CD4-positive, alpha-beta T cell (primary cell): Measurements from ENCODE around the gene SORCS2. TPM values are rescaled to one million over a fixed set of nuclear protein-coding genes. Genes with fewer than 3 reads are reported as not detected.

Experiments
- ATAC-seq: fragments of 200-7000 bp; cut with Tn5 transposase; one replicate; pipeline ENCODE4 v1.10.0; 2022; ENCODE audit warnings: mild to moderate bottlenecking; ENCODE audit not compliant: poor library complexity
- CTCF ChIA-PET: fragments of 350-600 bp; sonication (Branson Sonifier 250); formaldehyde crosslinking; loops from one replicate; lab custom pipeline; 2021; ENCODE audit warnings: antibody characterized with exemption, inconsistent platforms; lab: Charles Lee
- POLR2A ChIA-PET: fragments of 350-600 bp; sonication (Branson Sonifier 250); formaldehyde crosslinking; loops from one replicate; lab custom pipeline; 2021; ENCODE audit warnings: antibody characterized with exemption, inconsistent platforms; lab: Charles Lee
- DNase-seq, 14 experiments: peaks; one replicate each; pipeline ENCODE4 v3.0.0-alpha.2; 2013 to 2020; ENCODE audit warnings: mixed read lengths in 2 of 14
- H3K27ac ChIP-seq, 2 donors: one replicate each; pipeline versions ENCODE4 v1.5.1 to v1.7.0; 2013; ENCODE audit warnings: low read length in 2 of 2, low read depth in 1 of 2, mild to moderate bottlenecking in 1 of 2
- H3K27me3 ChIP-seq, 2 experiments: 1 replicate in 1 of 2; 2 replicates in 1 of 2; pipeline versions ENCODE4 v1.6.1 to v1.7.0; 2013; ENCODE audit warnings: low read length in 2 of 2, control low read depth in 1 of 2, mild to moderate bottlenecking in 1 of 2, moderate library complexity in 1 of 2; ENCODE audit not compliant: insufficient read depth in 2 of 2, control insufficient read depth in 1 of 2
- H3K36me3 ChIP-seq: one replicate; pipeline ENCODE4 v1.6.1; 2013; ENCODE audit warnings: low read length, control low read depth; ENCODE audit not compliant: insufficient read depth
- H3K4me1 ChIP-seq: one replicate; pipeline ENCODE4 v1.6.1; 2013; ENCODE audit warnings: low read length, control low read depth; ENCODE audit not compliant: insufficient read depth
- H3K4me3 ChIP-seq: one replicate; pipeline ENCODE4 v1.5.1; 2013; ENCODE audit warnings: mild to moderate bottlenecking, low read length, moderate library complexity
- H3K9me3 ChIP-seq, 2 experiments: 1 replicate in 1 of 2; 2 replicates in 1 of 2; pipeline versions ENCODE4 v1.6.1 to v1.7.0; 2013; ENCODE audit warnings: low read length in 2 of 2, mild to moderate bottlenecking in 2 of 2, control low read depth in 1 of 2, moderate library complexity in 1 of 2; ENCODE audit not compliant: control insufficient read depth in 1 of 2, insufficient read depth in 1 of 2
- H3K27ac Mint-ChIP-seq: one replicate; pipeline ENCODE4 v1.8.0; 2020; ENCODE audit warnings: mixed read lengths
- H3K27me3 Mint-ChIP-seq: one replicate; pipeline ENCODE4 v1.8.0; 2021; ENCODE audit warnings: mixed read lengths
- H3K36me3 Mint-ChIP-seq: one replicate; pipeline ENCODE4 v1.8.0; 2021; ENCODE audit warnings: low read depth, mixed read lengths
- H3K4me1 Mint-ChIP-seq: one replicate; pipeline ENCODE4 v1.8.0; 2021; ENCODE audit warnings: low read depth, mixed read lengths
- H3K4me3 Mint-ChIP-seq: one replicate; pipeline ENCODE4 v1.8.0; 2020; ENCODE audit warnings: mild to moderate bottlenecking, mixed read lengths
- H3K9me3 Mint-ChIP-seq: one replicate; pipeline ENCODE4 v1.8.0; 2020; ENCODE audit warnings: mixed read lengths
- CTCF ChIP-seq: fragments of 200-600 bp; IDR thresholded peaks from one replicate; pipeline ENCODE4 v1.8.0; 2022; ENCODE audit warnings: antibody characterized with exemption, mild to moderate bottlenecking
- intact Hi-C, 2 experiments: fragments of 100-400 bp; cut with DNase I in 1 of 2; cut with micrococcal nuclease in 1 of 2; formaldehyde crosslinking; loops; one replicate each; pipeline versions ENCODE4 v1.15.1 to v1.9.0; 2023 to 2025; cut with DNase I, micrococcal nuclease
- total RNA-seq, 174 experiments: library from RNA in 2 of 174; stranded (reverse) in 2 of 174; gene quantifications; one replicate each; pipeline ENCODE4 v1.2.3 and lab custom pipeline; 2021 to 2026

The SORCS2 gene
- total RNA-seq, 2 experiments from 2014 or later = not detected

GRCh38 chr4:7428261-7429068 is 236.1 kb downstream of the SORCS2 start:
- no peaks in the 10 kb centered on the region for H3K4me1 Mint-ChIP-seq
- no peak overlapping the region for H3K4me3 Mint-ChIP-seq
- ChIA-PET POLR2A (no interaction called here), CTCF (no interaction called here)
- Histone ChIP-seq H3K4me1 (no peaks in the 10 kb centered on the region), H3K9me3 (no peaks in the 10 kb centered on the region), H3K4me3 (no peak overlapping the region), H3K27ac (no peak overlapping the region), H3K36me3 (no peaks in the 10 kb centered on the region), H3K27me3 (no peaks in the 10 kb centered on the region)
- H3K27me3 Mint-ChIP-seq = no peaks in the 10 kb centered on the region
- H3K27ac Mint-ChIP-seq = no peak overlapping the region
- H3K9me3 Mint-ChIP-seq = no peaks in the 10 kb centered on the region
- no peaks in the 10 kb centered on the region for H3K36me3 Mint-ChIP-seq
- intact Hi-C loops = no loop called here
- TF ChIP-seq CTCF = no peak
- DNase-seq (peak in 1 of 14 experiments; percentile 11), ATAC-seq (no peak)

GRCh38 chr4:7429069-7429416 is 236.7 kb downstream of the SORCS2 start:
- peak in 1 of 14 experiments; percentile 15 for DNase-seq
- intact Hi-C loops = no loop called here
- POLR2A ChIA-PET = no interaction called here

GRCh38 chr4:7429601-7430078 is 237.3 kb downstream of the SORCS2 start:
- ChIA-PET CTCF (no interaction called here), POLR2A (no interaction called here)
- DNase-seq (peak in 1 of 14 experiments; percentile 31), ATAC-seq (no peak)
- no peaks in the 10 kb centered on the region for H3K27me3 ChIP-seq
- H3K9me3 Mint-ChIP-seq = no peaks in the 10 kb centered on the region
- H3K36me3 ChIP-seq = no peaks in the 10 kb centered on the region
- no peaks in the 10 kb centered on the region for H3K4me1 Mint-ChIP-seq
- TF ChIP-seq CTCF = no peak
- H3K27me3 Mint-ChIP-seq = no peaks in the 10 kb centered on the region
- no peak overlapping the region for H3K27ac Mint-ChIP-seq
- intact Hi-C loops = no loop called here
- H3K36me3 Mint-ChIP-seq = no peaks in the 10 kb centered on the region
- no peak overlapping the region for H3K27ac ChIP-seq
- no peaks in the 10 kb centered on the region for H3K4me1 ChIP-seq
- no peak overlapping the region for H3K4me3 ChIP-seq
- peaks cover 0 to under 1% of the 10 kb centered on the region in 2 experiments for H3K9me3 ChIP-seq
- H3K4me3 Mint-ChIP-seq = no peak overlapping the region

More at GRCh38 chr4:7429069-7429416, 236.7 kb downstream of the SORCS2 start:
- no peaks in the 10 kb centered on the region for H3K9me3 ChIP-seq
- H3K4me3 ChIP-seq = no peak overlapping the region
- no peak for ATAC-seq
- Mint-ChIP-seq H3K36me3 (no peaks in the 10 kb centered on the region), H3K4me3 (no peak overlapping the region), H3K4me1 (no peaks in the 10 kb centered on the region), H3K9me3 (no peaks in the 10 kb centered on the region), H3K27ac (no peak overlapping the region), H3K27me3 (no peaks in the 10 kb centered on the region)
- CTCF ChIA-PET = no interaction called here
- H3K27ac ChIP-seq = no peak overlapping the region
- H3K27me3 ChIP-seq = no peaks in the 10 kb centered on the region
- no peaks in the 10 kb centered on the region for H3K4me1 ChIP-seq
- TF ChIP-seq CTCF = no peak
- no peaks in the 10 kb centered on the region for H3K36me3 ChIP-seq
